Activated T-cell treated with anti-CD3 and anti-CD28 coated beads, Interleukin-2, amount 50 U/mL, for 72 hours (primary cell): Measurements from ENCODE around the gene MST1. TPM values are rescaled to one million over a fixed set of nuclear protein-coding genes. Genes with fewer than 3 reads are reported as not detected.

Experiments used
- ATAC-seq, 2 donors: fragments of 150-1000 bp; cut with Tn5 transposase; replicated peaks in 1 of 2; 2 replicates each; pipeline ENCODE4 v1.10.0; 2021; ENCODE audit warnings: moderate library complexity in 2 of 2, mild to moderate bottlenecking in 1 of 2
- DNase-seq, 2 donors: peaks; one replicate each; pipeline ENCODE4 v3.0.0; 2021 to 2022; ENCODE audit warnings: mixed read lengths in 1 of 2
- H3K27ac Mint-ChIP-seq: one replicate; pipeline ENCODE4 v1.8.0; 2022; ENCODE audit warnings: mild to moderate bottlenecking, moderate library complexity, mixed read lengths
- H3K27me3 Mint-ChIP-seq: one replicate; pipeline ENCODE4 v1.8.0; 2022; ENCODE audit warnings: low read depth, mixed read lengths
- H3K36me3 Mint-ChIP-seq, 2 donors: one replicate each; pipeline ENCODE4 v1.8.0; 2022; ENCODE audit warnings: mixed read lengths in 2 of 2, mild to moderate bottlenecking in 1 of 2; ENCODE audit not compliant: insufficient read depth in 2 of 2
- H3K4me1 Mint-ChIP-seq: one replicate; pipeline ENCODE4 v1.8.0; 2022; ENCODE audit warnings: low read depth, mixed read lengths
- H3K4me3 Mint-ChIP-seq, 2 donors: one replicate each; pipeline ENCODE4 v1.8.0; 2022; ENCODE audit warnings: mild to moderate bottlenecking in 2 of 2, mixed read lengths in 2 of 2, moderate library complexity in 2 of 2
- H3K9me3 Mint-ChIP-seq, 2 donors: one replicate each; pipeline ENCODE4 v1.8.0; 2022; ENCODE audit warnings: mixed read lengths in 2 of 2
- total RNA-seq, 2 donors: library from RNA; stranded (reverse); gene quantifications; one replicate each; pipeline ENCODE4 v1.2.3, GENCODE V29; 2022

The MST1 gene
- total RNA-seq, 2 donors from 2014 or later, result 27.9 to 29.8 TPM

DNA sequence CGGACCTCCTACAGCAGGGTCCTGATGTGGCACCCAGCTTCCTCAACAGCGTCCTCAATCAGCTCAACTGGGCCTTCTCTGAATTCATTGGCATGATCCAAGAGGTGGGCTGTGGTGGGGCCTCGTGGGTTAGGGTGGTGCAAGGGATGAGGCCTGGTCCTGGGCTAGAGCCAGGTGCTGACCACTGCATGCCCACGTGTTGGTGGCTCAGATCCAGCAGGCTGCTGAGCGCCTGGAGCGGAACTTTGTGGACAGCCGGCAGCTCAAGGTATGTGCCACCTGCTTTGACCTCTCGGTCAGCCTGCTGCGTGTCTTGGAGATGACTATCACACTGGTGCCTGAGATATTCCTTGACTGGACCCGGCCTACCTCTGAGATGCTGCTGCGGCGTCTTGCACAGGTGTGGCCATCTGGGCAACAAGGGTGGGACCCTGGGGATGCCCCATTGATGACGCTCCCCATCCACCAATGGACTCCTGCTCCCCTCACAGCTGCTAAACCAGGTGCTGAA is 26.4 kb upstream of the MST1 start:
- DNase-seq (no peak), ATAC-seq (no peak)
- H3K4me1 Mint-ChIP-seq, result peaks cover 23% of the 10 kb centered on the region
- no peak overlapping the region for H3K4me3 Mint-ChIP-seq
- no peaks in the 10 kb centered on the region for H3K27me3 Mint-ChIP-seq
- H3K9me3 Mint-ChIP-seq, result no peaks in the 10 kb centered on the region
- H3K27ac Mint-ChIP-seq, result no peak overlapping the region
- peaks cover 0 to under 1% of the 10 kb centered on the region in 2 donors for H3K36me3 Mint-ChIP-seq

DNA sequence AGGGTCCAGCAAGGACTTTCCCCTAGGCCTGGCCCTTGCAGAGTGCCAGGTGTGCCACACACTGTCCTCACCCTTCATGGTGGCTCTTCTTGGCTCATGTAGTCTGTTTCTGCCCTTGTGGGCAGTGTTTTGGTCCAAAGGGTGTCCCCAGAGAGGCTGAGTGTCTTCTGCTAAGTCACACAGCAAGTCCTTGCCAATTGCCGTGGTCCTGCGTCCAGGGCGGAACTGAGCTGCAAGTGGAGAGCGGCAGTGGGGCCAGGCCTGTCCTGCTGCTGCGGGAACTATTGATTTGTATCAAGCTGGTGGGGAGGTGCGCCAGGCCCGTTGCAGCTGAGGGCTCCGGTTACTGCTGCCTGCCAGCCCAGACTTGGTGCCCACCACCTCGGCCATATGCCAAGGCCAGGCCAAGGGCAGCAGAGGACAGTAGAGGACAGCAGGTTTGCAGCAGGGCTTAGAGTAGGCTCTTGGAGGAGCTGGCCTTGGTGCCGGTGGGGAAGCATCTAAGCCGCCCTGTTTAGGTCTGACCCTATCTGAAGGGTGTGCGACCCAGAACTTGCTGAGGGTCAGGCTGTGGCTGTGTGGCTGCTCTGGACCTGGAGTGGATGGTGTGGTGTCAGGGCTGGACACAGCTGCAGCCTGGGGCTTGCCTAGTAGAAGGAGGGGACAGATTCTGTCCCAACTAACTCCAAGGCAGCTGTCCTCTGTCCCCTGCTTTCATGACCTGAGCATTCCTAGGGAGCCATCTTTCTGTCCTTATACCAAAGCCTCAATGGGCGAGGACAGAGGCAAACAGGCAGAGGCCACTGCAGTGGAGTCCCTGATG is 25.7 kb upstream of the MST1 start:
- H3K4me3 Mint-ChIP-seq, result no peak overlapping the region
- H3K4me1 Mint-ChIP-seq, result peaks cover 21% of the 10 kb centered on the region
- no peaks in the 10 kb centered on the region for H3K36me3 Mint-ChIP-seq
- H3K27me3 Mint-ChIP-seq, result no peaks in the 10 kb centered on the region
- peak overlapping the region; percentile 22 for H3K27ac Mint-ChIP-seq
- DNase-seq (no peak), ATAC-seq (no peak)
- H3K9me3 Mint-ChIP-seq, result no peaks in the 10 kb centered on the region

- H3K4me3 Mint-ChIP-seq, result no peak overlapping the region
- no peaks in the 10 kb centered on the region for H3K9me3 Mint-ChIP-seq
- no peaks in the 10 kb centered on the region for H3K27me3 Mint-ChIP-seq
- H3K27ac Mint-ChIP-seq, result no peak overlapping the region
- ATAC-seq (no peak), DNase-seq (no peak)
- peaks cover 0 to under 1% of the 10 kb centered on the region in 2 donors for H3K36me3 Mint-ChIP-seq
- peaks cover 6% of the 10 kb centered on the region for H3K4me1 Mint-ChIP-seq
These were observed 24.2 kb upstream of the MST1 start for GRCh38 chr3:49713336-49714105.

DNA sequence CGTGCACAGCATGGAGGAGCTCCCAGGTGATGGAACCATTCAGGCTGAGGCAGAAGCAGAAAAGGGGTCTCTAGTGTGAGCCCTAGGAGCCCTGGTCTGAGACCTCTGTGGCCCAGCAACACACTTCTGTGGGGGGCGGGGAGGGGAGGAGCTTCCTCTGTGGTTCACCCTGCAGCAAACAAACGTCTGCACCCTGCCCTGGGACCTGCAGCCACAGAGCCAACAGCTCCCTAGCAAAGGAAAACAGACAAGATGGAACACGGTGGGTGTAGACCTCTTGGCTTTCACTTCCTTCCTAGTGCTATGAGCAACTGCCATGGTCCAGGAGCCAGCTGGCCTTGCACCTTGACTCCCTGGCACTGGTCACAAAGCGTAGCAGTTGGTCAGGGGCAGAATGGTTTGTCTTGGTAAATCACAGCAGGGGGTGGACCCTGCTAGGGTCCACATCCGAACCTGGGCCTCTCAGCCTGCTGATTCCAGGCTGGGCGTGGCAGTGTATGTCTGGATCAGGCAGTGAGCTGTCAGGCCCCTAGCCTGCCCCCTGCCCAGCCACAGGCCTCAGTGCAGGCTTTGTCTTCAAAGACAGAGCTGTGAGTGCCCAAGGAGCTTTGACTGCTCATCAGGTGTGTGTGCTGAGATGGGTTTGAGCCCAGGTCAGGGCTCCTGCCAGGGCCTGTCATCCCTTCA is 23.5 kb upstream of the MST1 start:
- Mint-ChIP-seq H3K27me3 (no peaks in the 10 kb centered on the region), H3K9me3 (no peaks in the 10 kb centered on the region), H3K27ac (no peak overlapping the region), H3K4me1 (peaks cover 4% of the 10 kb centered on the region), H3K4me3 (no peak overlapping the region), H3K36me3 (peaks cover 0 to 2% of the 10 kb centered on the region in 2 donors)
- no peak for ATAC-seq
- DNase-seq, result no peak

DNA sequence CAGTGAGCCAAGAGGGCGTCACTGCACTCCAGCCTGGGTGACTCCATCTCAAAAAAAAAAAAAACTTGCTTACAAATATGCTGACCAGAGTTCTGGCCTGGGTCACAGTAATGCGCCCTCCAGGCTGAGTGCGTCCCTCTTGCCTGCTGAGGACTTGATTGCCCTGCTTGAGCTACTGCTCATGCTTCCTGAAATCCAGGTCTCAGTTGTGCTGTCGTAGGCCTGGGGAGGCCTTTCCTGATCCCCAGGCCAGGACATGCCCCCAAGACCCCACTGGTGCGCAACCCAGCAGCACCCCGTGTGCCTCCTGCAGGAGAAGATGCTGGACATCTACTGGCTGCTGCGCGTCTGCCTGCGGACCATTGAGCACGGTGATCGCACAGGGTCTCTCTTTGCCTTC is 22.9 kb upstream of the MST1 start:
- DNase-seq (no peak), ATAC-seq (no peak)
- Mint-ChIP-seq H3K9me3 (no peaks in the 10 kb centered on the region), H3K36me3 (peaks cover 0 to 2% of the 10 kb centered on the region in 2 donors), H3K27ac (no peak overlapping the region), H3K4me1 (peaks cover 4% of the 10 kb centered on the region), H3K4me3 (no peak overlapping the region), H3K27me3 (no peaks in the 10 kb centered on the region)

DNA sequence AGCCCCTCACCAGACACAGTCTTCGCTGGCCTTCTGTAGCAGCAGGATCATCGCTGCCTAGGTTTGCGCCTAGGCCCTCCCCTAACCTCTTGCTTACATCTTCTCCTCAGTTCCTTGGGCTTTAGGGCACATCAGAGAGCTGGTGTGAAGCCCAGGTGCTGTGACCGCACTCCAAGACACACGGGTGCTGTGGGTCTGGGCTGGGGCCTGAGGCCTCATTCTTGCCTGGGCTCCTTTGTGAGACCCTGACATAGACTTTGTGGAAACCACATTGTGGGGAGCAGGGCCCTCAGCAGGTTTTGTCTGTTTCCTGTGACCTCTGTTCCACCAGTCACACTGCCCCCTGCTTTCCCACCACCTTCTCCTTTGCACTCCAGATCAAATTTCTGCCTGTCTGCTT is 22.2 kb upstream of the MST1 start:
- no peaks in the 10 kb centered on the region for H3K9me3 Mint-ChIP-seq
- no peak for ATAC-seq
- DNase-seq, result no peak
- H3K4me3 Mint-ChIP-seq, result no peak overlapping the region
- peaks cover 4% of the 10 kb centered on the region for H3K4me1 Mint-ChIP-seq
- H3K27me3 Mint-ChIP-seq, result no peaks in the 10 kb centered on the region
- peak overlapping the region; percentile 29 for H3K27ac Mint-ChIP-seq
- peaks cover 0 to 2% of the 10 kb centered on the region in 2 donors for H3K36me3 Mint-ChIP-seq

DNA sequence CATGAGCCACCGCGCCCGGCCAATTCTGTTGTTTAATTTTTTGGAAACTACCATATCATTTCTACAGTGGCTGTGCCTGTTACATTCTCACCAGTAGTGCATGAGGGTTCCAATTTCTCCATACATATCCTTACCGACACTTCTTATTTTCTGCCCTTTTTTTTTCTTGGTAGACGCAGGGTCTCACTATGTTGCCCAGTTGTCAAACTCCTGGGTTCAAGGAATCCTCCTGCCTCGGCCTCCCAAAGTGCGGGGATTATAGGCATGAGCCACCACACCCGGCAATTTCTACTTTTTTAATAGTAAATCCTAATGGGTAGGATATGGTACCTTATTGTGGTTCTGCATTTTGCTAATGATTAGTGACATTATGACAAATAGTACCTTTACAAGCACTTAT is 20.6 kb upstream of the MST1 start:
- no peak for ATAC-seq

GRCh38 chr3:49707113-49707480 is 17.8 kb upstream of the MST1 start:
- no peaks in the 10 kb centered on the region for H3K4me1 Mint-ChIP-seq
- H3K27ac Mint-ChIP-seq, result no peak overlapping the region
- DNase-seq (no peak), ATAC-seq (no peak)
- no peak overlapping the region for H3K4me3 Mint-ChIP-seq
- no peaks in the 10 kb centered on the region for H3K9me3 Mint-ChIP-seq
- H3K36me3 Mint-ChIP-seq, result peaks cover 0 to 2% of the 10 kb centered on the region in 2 donors
- no peaks in the 10 kb centered on the region for H3K27me3 Mint-ChIP-seq

More for the DNA sequence above, 20.6 kb upstream of the MST1 start:
- no peak overlapping the region for H3K27ac Mint-ChIP-seq
- no peak for DNase-seq
- H3K9me3 Mint-ChIP-seq, result no peaks in the 10 kb centered on the region
- H3K4me1 Mint-ChIP-seq, result peaks cover 4% of the 10 kb centered on the region
- H3K36me3 Mint-ChIP-seq, result peaks cover 0 to 2% of the 10 kb centered on the region in 2 donors
- H3K4me3 Mint-ChIP-seq, result no peak overlapping the region
- H3K27me3 Mint-ChIP-seq, result no peaks in the 10 kb centered on the region

DNA sequence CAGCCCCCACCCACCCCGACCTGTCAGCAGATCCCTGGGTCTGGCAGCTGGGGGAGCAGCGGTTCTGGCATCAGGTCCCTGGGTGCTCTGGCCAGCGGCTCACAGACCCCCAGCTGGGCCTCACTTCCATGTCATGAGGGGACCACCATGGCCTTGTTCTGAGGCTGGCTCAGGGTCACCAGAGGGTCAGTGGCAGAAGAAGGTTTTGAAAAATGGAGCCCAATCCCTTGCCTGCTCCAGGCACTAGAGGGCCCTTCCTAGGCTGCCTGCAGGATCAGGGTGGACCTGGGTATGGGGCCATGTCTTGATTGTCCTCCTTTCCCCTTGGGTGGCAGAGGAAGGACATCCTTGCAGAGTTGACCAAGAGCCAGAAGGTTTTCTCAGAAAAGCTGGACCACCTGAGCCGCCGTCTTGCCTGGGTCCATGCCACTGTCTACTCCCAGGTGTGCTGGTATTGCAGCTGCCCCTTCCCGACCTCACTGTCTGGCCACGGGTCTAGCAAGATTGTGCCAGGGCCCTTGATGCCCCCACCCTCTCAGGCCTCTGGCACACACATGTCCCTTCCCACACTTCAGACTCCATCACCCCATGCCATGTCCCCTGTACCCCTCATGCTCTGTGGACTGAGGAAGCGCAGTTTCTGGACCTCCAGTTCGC is 17.3 kb upstream of the MST1 start:
- H3K4me1 Mint-ChIP-seq, result no peaks in the 10 kb centered on the region
- no peak overlapping the region for H3K27ac Mint-ChIP-seq
- peaks cover 0 to 2% of the 10 kb centered on the region in 2 donors for H3K36me3 Mint-ChIP-seq
- no peaks in the 10 kb centered on the region for H3K9me3 Mint-ChIP-seq
- no peak for ATAC-seq
- no peaks in the 10 kb centered on the region for H3K27me3 Mint-ChIP-seq
- no peak for DNase-seq
- H3K4me3 Mint-ChIP-seq, result no peak overlapping the region

- ATAC-seq, result no peak
- no peaks in the 10 kb centered on the region for H3K9me3 Mint-ChIP-seq
- H3K27ac Mint-ChIP-seq, result no peak overlapping the region
- DNase-seq, result no peak
- H3K36me3 Mint-ChIP-seq, result peaks cover 0 to 2% of the 10 kb centered on the region in 2 donors
- no peaks in the 10 kb centered on the region for H3K27me3 Mint-ChIP-seq
- H3K4me1 Mint-ChIP-seq, result no peaks in the 10 kb centered on the region
- H3K4me3 Mint-ChIP-seq, result no peak overlapping the region
These were observed 16.2 kb upstream of the MST1 start for GRCh38 chr3:49705390-49705960.

DNA sequence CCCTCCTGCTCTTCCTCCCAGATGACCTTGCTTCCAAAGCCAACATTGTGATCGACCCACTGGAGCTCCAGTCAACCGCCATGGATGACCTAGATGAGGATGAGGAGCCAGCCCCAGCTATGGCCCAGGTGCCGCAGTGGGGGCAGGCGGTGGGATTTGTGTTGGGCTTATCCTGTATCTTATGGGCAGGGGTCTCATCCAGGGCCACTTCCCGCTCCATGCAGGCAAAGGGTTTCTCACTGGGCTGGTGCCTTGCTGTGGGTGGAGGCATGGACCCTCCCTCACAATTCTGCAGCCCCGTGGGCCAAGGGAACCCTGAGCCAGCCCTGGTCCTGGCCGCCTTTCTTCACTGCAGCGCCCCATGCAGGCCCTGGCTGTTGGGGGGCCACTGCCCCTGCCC is 15.4 kb upstream of the MST1 start:
- no peak for DNase-seq
- Mint-ChIP-seq H3K9me3 (no peaks in the 10 kb centered on the region), H3K27ac (no peak overlapping the region), H3K36me3 (peaks cover 0 to 2% of the 10 kb centered on the region in 2 donors), H3K4me3 (no peak overlapping the region), H3K4me1 (no peaks in the 10 kb centered on the region), H3K27me3 (no peaks in the 10 kb centered on the region)
- ATAC-seq, result no peak

DNA sequence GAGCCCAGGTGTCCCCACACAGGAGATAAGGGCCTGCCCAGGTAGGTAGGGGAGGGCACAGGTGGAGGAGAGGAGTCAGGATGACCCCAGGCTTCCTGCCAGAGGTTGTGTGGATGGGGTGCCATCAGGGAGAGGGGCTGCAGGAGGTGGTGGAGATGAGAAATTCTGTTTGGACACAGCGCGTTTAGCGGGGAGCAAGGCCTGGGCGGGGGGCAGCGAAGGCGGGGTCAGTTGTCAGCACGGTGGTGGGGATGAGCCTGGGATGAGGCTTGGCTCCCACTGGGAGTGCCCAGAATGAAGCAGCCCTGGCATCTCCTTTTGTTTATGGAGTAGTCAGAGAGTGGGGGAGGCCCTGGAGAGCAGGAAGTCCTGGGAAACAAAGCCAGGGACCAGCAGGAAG is 14.7 kb upstream of the MST1 start:
- H3K27ac Mint-ChIP-seq, result peak overlapping the region; percentile 63

More for the DNA sequence above, 14.7 kb upstream of the MST1 start:
- Mint-ChIP-seq H3K4me3 (no peak overlapping the region), H3K4me1 (no peaks in the 10 kb centered on the region), H3K9me3 (no peaks in the 10 kb centered on the region), H3K36me3 (peaks cover 0 to 2% of the 10 kb centered on the region in 2 donors), H3K27me3 (no peaks in the 10 kb centered on the region)
- no peak for ATAC-seq
- no peak for DNase-seq
